ENCODE measurements around the gene PPP1R36.
A peak's percentile ranks its signal among the peaks of the same experiment; 100 is the strongest.

The PPP1R36 gene

DNA sequence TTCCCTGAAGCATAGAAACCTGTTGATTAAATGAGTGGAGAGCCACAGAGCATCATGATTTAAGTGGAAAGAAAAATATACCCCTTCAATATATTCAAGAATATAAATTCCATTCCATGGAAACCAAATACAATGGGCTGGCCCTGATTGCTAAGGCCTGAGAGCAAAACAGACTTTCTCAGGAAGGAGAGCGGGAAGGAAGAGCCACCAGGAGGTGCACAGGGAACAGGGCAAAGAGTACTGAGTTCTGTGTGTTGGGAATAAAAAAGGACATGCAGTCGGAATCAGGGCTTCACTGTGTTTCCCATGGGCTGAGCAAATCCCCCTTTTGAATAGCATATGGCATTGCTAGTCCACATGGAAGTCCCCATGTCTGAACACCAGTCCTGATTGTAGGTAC, 84.8 kb downstream of the PPP1R36 start:
- TF ChIP-seq, protein P1, sequence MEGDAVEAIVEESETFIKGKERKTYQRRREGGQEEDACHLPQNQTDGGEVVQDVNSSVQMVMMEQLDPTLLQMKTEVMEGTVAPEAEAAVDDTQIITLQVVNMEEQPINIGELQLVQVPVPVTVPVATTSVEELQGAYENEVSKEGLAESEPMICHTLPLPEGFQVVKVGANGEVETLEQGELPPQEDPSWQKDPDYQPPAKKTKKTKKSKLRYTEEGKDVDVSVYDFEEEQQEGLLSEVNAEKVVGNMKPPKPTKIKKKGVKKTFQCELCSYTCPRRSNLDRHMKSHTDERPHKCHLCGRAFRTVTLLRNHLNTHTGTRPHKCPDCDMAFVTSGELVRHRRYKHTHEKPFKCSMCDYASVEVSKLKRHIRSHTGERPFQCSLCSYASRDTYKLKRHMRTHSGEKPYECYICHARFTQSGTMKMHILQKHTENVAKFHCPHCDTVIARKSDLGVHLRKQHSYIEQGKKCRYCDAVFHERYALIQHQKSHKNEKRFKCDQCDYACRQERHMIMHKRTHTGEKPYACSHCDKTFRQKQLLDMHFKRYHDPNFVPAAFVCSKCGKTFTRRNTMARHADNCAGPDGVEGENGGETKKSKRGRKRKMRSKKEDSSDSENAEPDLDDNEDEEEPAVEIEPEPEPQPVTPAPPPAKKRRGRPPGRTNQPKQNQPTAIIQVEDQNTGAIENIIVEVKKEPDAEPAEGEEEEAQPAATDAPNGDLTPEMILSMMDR (IDR thresholded peaks at IDR 0.05; ENCODE audit: low read depth, low read length, missing control alignments), result no peak
- in situ Hi-C loops (cut with HindIII; ENCODE audit: low sequenced_read_pairs), result no loop called here
- no peak for DNase-seq (ENCODE audit: low read depth)
- H3K4me3 ChIP-seq (ENCODE audit: low read depth, low read length), result no peak overlapping the region

- in situ Hi-C loops (cut with HindIII; ENCODE audit: low sequenced_read_pairs), result no loop called here
- TF ChIP-seq, protein P1 (IDR thresholded peaks at IDR 0.05; ENCODE audit: low read depth, low read length, missing control alignments), result peak; percentile 87
- H3K4me3 ChIP-seq (ENCODE audit: low read depth, low read length), result no peak overlapping the region
- no peak for DNase-seq (ENCODE audit: low read depth)
These were observed 86.6 kb downstream of the PPP1R36 start for GRCh38 chr14:64636208-64636979.

DNA sequence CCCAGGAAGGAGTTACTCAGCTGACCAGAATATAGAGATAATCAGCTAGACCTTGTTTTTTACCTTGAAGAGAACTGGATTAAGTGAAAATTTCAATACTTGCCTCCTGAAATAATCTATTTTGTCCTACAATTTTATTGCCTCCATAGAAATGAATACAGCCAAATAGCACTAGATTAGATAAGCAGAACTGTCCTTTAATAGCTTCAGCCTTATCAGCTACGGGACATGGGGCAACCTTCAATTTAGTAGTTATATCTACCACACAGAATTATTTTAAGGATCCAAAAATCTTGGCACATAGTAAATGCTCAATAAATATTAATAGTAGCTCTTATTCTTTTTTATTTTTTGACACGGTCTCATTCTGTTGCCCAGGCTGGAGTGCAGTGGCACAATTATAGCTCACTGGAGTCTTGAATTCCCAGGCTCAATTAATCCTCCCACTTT, 87.2 kb downstream of the PPP1R36 start:
- DNase-seq (ENCODE audit: low read depth), result no peak
- TF ChIP-seq, protein P1 (IDR thresholded peaks at IDR 0.05; ENCODE audit: low read depth, low read length, missing control alignments), result no peak
- in situ Hi-C loops (cut with HindIII; ENCODE audit: low sequenced_read_pairs), result no loop called here
- H3K4me3 ChIP-seq (ENCODE audit: low read depth, low read length), result no peak overlapping the region

DNA sequence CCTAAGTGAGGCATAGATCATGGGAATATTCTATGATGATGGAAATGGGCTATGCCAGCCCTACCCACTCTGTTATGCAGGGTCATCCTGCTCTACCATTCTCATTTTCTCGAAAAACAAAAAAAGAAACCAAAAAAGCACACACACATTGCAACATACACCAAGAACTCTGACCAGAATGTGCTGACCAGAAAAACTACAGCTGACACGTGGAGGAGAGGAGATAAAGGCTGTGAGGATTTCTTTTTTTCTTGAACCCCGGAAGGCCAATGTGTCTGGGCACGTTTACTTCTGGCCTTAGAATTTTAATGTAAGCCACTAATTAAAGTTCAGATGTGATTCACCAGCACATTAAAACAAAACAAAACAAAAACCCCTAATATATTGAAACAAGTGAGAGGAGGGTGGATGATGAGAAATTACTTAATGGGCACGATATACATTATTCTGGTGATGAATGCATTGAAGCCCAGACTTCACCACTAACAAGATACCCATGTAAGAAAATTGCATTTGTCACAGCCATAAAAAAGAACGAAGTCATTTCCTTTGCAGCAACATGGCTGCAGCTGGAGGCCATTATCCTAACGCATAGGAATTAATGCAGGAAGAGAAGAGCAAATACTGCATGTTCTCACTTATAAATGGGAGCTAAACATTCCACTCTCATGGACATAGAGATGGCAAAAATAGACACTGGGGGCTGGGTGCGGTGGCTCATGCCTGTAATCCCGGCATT, 88.1 kb downstream of the PPP1R36 start:
- in situ Hi-C loops (cut with HindIII; ENCODE audit: low sequenced_read_pairs), result no loop called here
- H3K4me3 ChIP-seq (ENCODE audit: low read depth, low read length), result no peak overlapping the region
- TF ChIP-seq, protein P1 (IDR thresholded peaks at IDR 0.05; ENCODE audit: low read depth, low read length, missing control alignments), result no peak
- no peak for DNase-seq (ENCODE audit: low read depth)

- TF ChIP-seq, protein P1 (IDR thresholded peaks at IDR 0.05; ENCODE audit: low read depth, low read length, missing control alignments), result no peak
- DNase-seq (ENCODE audit: low read depth), result no peak
- no peak overlapping the region for H3K4me3 ChIP-seq (ENCODE audit: low read depth, low read length)
- in situ Hi-C loops (cut with HindIII; ENCODE audit: low sequenced_read_pairs), result no loop called here
These were observed 88.9 kb downstream of the PPP1R36 start for GRCh38 chr14:64638625-64639024.
